ENCODE data around the gene PI4KB. TPM values are rescaled to one million over a fixed set of nuclear protein-coding genes. Genes with fewer than 3 reads are reported as not detected.
A peak's percentile ranks its signal among the peaks of the same experiment; 100 is the strongest.

Gene PI4KB
- total and polyA plus RNA-seq, 2 of the 4 experiments (the other 2 are of a cell fraction) = 82.4 to 94.5 TPM

GRCh38 chr1:151318975-151319374, 8.2 kb downstream of the PI4KB start:
- Histone ChIP-seq H3K9me1 (ENCODE audit: insufficient read depth, low read length) (peaks cover 18% of the 10 kb centered on the region), H3K4ac (ENCODE audit: low read depth, low read length) (no peak overlapping the region), H3K23ac (ENCODE audit: low read depth, low read length) (no peak overlapping the region), H3K14ac (replicated peaks; ENCODE audit: low read depth, low read length) (no peak overlapping the region), H3K18ac (ENCODE audit: low read depth, low read length) (no peak overlapping the region), H3K27me3 (ENCODE audit: control insufficient read depth, insufficient read depth, low read length) (no peaks in the 10 kb centered on the region), H3K56ac (ENCODE audit: extremely low read depth, insufficient read depth, low read length) (no peak overlapping the region), H3K4me2 (ENCODE audit: low read depth, low read length) (no peak overlapping the region), H3K27ac (ENCODE audit: insufficient read depth, low read length) (no peak overlapping the region), H3K79me1 (ENCODE audit: low read depth in 1 of 2, low read length in 2 of 2) (peaks cover 28 to 71% of the 10 kb centered on the region in 2 experiments), H2AK5ac (ENCODE audit: low read depth, low read length) (0 out of 2 replicates have a peak overlapping the region, but pooled peaks have one; percentile 3), H3K9me3 (ENCODE audit: control insufficient read depth, insufficient read depth, low read length) (no peaks in the 10 kb centered on the region), H3K4me3 (ENCODE audit: insufficient read depth, low read depth, low read length) (no peak overlapping the region), H2BK120ac (ENCODE audit: low read depth, low read length) (no peak overlapping the region), H4K91ac (ENCODE audit: insufficient read depth, low read depth, low read length) (no peak overlapping the region), H4K8ac (ENCODE audit: low read depth in 2 of 2, low read length in 2 of 2) (no peak overlapping the region), H3K4me1 (ENCODE audit: control insufficient read depth, insufficient read depth, low read length) (peaks cover 5% of the 10 kb centered on the region), H4K5ac (ENCODE audit: low read depth, low read length) (no peak overlapping the region), H3K36me3 (ENCODE audit: control insufficient read depth, insufficient read depth, low read length) (peaks cover 35% of the 10 kb centered on the region), H2AFZ (replicated peaks; ENCODE audit: low read length, poor library complexity) (no peak overlapping the region), H2BK20ac (ENCODE audit: low read depth, low read length) (no peak overlapping the region), H2BK5ac (ENCODE audit: low read depth, low read length, poor library complexity, severe bottlenecking) (no peak overlapping the region), H3K9ac (ENCODE audit: low read depth, low read length) (no peak overlapping the region), H2AK9ac (replicated peaks; ENCODE audit: low read depth, low read length, poor library complexity) (no peak overlapping the region), H4K20me1 (ENCODE audit: insufficient read depth, low read length) (peaks cover 27% of the 10 kb centered on the region), H2BK15ac (ENCODE audit: low read depth, low read length) (no peak overlapping the region)
- DNase-seq (no peak), ATAC-seq (ENCODE audit: low read depth) (no peak)
- WGBS, 2 experiments (ENCODE audit: extremely low coverage in 2 of 2, insufficient read length in 1 of 2) = no CpG with 5 or more reads among the region's 3 CpGs
- TF ChIP-seq BHLHE40 (IDR thresholded peaks at IDR 0.05; ENCODE audit: low read depth, low read length) (no peak), ELK1 (IDR thresholded peaks at IDR 0.05; ENCODE audit: borderline replicate concordance, low read depth, low read length) (no peak), POLR2A (IDR thresholded peaks at IDR 0.05; ENCODE audit: low read depth, low read length) (no peak), RFX5 (IDR thresholded peaks at IDR 0.05; ENCODE audit: low read depth, low read length) (no peak), CTCF (conservative IDR thresholded peaks at IDR 0.05; ENCODE audit: low read depth, low read length) (no peak), RCOR1 (IDR thresholded peaks at IDR 0.05; ENCODE audit: insufficient replicate concordance, low read length) (no peak), MXI1 (IDR thresholded peaks at IDR 0.05; ENCODE audit: borderline replicate concordance, low read depth, low read length) (no peak), RAD21 (IDR thresholded peaks at IDR 0.05; ENCODE audit: low read length) (no peak), SMC3 (IDR thresholded peaks at IDR 0.05; ENCODE audit: low read depth, low read length) (no peak), MAZ (IDR thresholded peaks at IDR 0.05; ENCODE audit: borderline replicate concordance, low read depth, low read length) (no peak), MAFK (IDR thresholded peaks at IDR 0.05; ENCODE audit: low read depth, low read length) (no peak), NFE2L2 (IDR thresholded peaks at IDR 0.05; ENCODE audit: low read depth, low read length) (no peak), USF2 (IDR thresholded peaks at IDR 0.05; ENCODE audit: low read depth, low read length) (no peak), CHD1 (IDR thresholded peaks at IDR 0.05; ENCODE audit: low read depth, low read length) (no peak), FOS (IDR thresholded peaks at IDR 0.05; ENCODE audit: low read depth, low read length) (no peak), CEBPB (IDR thresholded peaks at IDR 0.05; ENCODE audit: low read depth, low read length) (no peak)
- intact Hi-C loops (cut with micrococcal nuclease) = no loop called here
- ChIA-PET POLR2A (ENCODE audit: unreplicated experiment) (no interaction called here), CTCF (no interaction called here)
- dilution Hi-C loops (cut with HindIII; ENCODE audit: low sequenced_read_pairs, unreplicated experiment) = no loop called here
- BruUV-seq (replicated peaks) = no TSS peak
- in situ Hi-C loops (cut with MboI; ENCODE audit: low sequenced_read_pairs) = loop anchor here (25.0 kb wide), 1 partner anchor 668 kb away; the partner anchor contains the start of gene S100A10

Data from IMR-90 (cell line).